NCI-H1105 (cell line): ENCODE data around the gene MAN2A1.

ENCODE experiments used
- DNase-seq: peaks from one replicate; lab custom pipeline; 2025; lab: John Stamatoyannopoulos, UW

The MAN2A1 gene

DNA sequence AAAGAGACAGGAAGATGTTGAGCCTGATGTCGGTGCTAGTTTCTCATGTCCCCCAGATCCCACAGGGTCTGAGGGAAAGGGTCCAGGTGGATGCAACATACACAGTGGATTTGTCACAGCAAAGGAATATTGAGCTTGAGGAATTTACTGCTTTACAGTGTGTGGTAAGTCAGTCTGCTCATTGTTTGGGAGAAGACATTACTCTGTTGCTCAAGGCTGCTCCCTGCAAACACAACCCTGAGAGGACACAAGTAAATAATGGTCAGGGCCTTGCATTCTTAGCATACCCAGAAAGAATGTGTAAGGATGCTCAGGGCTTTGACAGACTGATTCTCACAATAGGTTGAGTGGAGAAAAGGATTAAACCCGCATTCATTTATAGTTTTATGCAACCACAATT lies 7.3 kb upstream of the MAN2A1 start:
- no peak for DNase-seq

DNA sequence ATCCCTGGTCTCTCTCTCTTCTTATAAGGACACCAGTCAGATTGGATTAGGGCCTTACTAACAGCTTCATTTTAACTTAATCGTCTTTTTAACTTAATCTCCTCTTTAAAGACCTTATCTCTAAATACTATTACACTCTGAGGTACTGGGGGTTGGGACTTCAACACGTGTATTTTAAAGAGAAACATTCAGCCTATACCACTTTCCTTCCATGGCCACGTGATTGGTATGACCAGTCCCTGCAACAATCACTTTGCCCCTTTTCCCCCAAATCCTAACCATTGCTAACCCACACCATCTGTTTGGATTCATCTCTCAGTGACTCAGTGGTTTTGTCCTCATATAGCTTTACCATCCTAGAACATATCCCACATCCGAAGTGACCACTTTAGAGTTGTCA lies 3.8 kb upstream of the MAN2A1 start:
- no peak for DNase-seq

DNA sequence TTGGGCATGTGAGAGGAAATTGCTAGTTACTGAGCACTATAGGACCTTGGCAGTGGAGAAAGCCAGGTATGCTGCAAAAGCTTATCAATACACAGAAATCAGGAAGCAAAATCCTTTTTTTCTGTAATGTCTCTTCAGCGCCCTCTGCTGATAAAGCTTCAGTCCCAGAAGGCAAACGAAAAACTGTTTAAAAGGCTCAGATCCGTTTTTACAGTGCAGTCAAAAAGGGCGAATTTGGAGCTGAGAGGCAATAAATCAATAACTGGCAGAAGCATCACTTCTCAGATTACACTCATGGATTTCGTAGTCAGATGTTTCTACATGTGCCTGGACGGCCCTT lies 1.1 kb upstream of the MAN2A1 start:
- peak; percentile 22 for DNase-seq

GRCh38 chr5:109688970-109689739 lies 572 bp upstream of the MAN2A1 start:
- peak; percentile 55 for DNase-seq

DNA sequence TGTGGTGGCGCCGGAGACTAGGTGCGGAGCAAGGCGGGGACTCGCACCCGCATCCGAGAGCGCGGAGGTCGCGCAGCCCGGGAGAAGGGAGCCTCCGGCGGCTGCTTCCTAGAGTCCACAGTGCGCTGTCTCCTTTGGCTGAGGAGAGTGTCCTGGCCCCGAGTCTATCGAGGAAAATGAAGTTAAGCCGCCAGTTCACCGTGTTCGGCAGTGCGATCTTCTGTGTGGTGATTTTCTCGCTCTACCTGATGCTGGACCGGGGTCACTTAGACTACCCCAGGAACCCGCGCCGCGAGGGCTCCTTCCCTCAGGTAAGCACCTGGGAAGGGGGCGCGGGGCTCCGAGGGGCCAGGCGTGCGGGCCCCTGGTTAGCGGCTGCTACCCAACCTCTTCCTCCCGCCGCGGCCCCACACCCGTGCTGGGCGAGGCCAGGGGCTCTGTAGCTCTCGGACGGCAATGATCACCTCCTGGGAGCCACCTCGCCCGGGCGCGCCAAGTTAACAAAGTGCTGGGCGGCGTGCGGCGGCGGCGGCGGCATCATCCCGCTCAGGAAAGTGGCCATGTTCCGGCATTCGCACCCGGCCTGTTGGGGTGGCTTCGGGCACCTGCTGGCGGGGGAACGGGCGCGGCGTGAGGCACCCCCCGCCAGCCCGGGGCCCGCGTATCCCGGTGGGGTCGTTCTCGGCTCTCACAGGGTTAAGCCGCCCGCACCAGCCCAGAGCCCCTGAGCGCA lies 681 bp downstream of the MAN2A1 start:
- DNase-seq, result peak; percentile 6

GRCh38 chr5:109690975-109691574 lies 1.3 kb downstream of the MAN2A1 start:
- peak; percentile 4 for DNase-seq

DNA sequence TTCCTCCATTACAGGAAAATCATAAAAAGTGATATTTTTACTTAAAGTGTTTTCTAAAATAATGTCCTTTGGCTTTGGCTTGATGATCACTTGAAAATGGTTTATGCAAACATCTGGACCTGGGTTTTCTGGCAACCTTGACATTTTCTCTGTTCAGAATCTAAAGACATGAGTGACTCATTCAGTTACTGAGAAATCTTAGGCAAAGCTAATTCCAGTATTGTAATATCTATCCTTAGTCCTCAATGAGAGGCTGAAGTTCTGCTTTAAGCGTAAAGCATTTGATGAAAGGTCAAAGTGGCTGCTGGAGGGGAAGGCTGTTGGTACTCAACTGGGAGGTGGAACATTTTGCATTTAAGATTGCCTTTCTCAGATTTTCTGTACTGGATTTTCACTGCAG lies 2.3 kb downstream of the MAN2A1 start:
- DNase-seq, result no peak

GRCh38 chr5:109692852-109693251 lies 3.1 kb downstream of the MAN2A1 start:
- DNase-seq, result no peak

DNA sequence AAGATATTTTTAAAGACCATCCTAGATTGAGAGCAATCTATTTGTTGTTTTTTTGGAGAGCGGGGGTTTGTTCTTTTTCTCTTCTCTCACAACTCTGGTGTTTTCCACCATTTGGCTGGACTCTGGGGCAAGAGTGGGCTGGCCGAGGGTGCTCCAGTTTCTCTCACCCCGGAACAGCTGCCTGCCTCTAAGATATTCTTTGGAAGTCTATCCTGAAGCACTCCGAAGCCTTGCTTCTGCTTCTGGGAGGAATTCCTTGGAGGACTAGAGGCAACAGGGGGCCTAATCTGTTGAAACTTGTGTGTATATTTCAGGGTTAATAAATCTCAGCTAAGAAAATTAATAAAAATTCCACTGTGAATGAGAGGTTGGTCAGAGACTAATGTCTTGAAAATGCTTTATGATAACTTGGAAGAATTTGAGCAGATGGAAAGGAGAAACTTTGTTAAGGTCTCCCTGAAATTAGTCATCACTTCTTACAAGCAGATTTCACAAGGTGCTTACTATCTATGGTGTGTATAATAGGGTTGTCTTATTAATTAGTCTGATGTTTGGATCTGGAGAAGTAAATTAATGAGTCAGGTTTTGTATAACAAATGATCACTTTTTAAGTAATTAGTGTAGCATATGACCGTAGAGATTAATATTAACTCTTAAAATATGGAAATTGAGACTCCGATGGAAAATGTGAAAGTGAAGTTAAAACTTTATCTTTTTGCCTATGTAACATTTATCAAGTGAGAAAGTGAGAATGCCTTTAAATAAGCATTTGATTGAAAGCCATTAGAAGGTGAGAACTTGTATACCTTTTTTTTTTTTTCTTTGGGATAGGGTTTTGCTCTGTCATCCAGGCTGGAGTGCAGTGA lies 4.0 kb downstream of the MAN2A1 start:
- DNase-seq, result no peak

DNA sequence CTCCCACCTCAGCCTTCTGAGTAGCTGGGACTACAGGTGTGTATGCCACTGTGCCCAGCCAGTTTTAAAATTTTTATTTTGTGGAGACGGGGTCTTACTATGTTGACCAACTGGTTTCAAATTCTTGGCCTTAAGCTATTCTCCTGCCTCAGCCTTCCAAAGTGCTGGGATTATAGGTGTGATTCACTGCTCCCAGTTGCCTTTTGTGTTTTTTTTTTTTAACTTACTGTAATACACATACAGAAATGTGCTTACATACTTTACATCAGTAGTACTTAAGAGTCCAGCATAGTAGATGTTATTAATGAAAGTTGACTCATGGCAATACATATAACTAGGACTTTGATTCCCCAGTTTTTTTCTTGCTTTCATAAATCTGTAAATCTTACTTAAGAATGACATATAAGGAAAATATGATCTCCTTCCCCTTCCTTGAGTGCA lies 4.7 kb downstream of the MAN2A1 start:
- no peak for DNase-seq

DNA sequence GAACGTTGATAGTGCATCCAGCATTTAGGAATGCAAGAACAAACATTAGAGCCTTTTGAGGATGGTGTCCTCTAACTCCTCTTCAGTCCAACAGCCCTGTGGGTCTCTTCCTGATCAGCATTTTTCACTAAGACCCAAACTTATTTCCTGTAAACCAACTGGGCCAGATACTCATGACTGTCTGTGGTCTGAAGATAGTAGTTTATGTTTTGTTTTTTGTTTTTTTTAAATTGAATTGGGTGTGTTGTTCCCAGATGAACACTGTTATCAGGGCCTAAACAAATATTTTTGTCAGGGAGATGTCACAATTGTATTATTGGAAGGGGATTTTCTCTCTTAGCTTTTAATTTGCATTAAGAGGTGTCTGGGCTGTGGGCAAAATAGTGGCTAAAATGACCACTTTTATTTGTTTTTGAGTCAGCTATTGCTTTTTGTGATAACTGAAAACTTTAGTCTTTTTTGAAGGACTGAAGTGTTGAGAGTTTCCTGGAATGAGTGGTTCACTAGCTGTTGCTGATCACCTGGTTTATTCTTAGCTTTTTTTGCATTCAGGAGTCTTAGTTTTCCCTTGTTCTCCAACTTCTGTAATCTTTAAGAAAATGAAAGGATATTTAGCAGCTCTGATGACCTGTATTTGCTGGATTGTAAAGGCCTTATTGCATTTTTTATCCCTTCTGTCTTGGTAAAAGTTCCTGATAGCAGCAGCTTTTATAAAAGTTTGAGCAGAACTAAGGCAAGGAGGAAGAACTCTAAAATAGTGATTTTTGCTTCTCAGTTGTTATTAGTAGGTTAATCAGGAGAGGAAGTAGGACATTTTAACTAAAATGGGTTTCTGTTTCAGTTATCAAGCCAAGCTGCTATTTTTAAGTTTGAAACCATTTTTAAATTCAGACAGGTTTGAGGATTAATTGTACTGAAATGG lies 5.5 kb downstream of the MAN2A1 start:
- no peak for DNase-seq

GRCh38 chr5:109697339-109697738 lies 7.6 kb downstream of the MAN2A1 start:
- DNase-seq, result no peak

GRCh38 chr5:109700516-109701153 lies 10.9 kb downstream of the MAN2A1 start:
- no peak for DNase-seq

GRCh38 chr5:109701252-109701651 lies 11.5 kb downstream of the MAN2A1 start:
- no peak for DNase-seq

DNA sequence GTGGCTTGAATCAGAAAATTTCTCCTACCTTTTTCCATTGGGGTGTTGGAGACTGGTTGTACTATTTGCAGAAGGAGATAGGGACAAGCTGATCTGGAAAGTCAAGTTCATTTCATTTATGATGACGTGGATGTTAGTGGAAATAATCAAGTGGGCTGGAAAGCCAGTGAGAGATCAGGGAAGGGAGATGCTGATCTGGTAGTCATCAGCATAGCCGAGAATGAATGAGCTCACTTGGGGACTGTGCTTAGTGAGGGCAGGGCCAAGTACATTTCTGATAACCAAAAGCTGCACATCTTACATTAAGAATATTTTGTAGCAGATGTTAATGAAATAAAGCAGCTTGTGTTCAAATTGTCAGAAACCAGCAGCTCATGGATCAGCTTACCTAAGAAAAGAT lies 12.1 kb downstream of the MAN2A1 start:
- DNase-seq, result no peak

DNA sequence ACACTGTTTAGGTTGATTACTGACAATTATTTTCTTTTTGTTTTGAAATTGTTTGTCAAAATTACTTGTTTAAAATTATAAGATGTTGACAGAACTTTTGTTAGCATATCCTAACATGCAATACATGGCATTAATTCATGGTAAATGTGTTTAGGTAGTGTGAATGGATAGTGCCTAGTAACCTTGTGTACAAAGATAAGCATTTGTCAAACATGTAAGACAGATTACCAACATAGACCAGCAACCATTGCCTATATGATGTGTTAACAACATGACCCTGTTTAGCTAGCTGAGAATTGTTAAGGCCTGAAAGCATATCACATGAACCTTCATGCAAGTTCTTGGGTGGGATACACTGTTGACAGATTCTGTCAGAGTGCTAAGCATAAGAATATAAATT lies 13.4 kb downstream of the MAN2A1 start:
- DNase-seq, result no peak

GRCh38 chr5:109703829-109704228 lies 14.1 kb downstream of the MAN2A1 start:
- no peak for DNase-seq

DNA sequence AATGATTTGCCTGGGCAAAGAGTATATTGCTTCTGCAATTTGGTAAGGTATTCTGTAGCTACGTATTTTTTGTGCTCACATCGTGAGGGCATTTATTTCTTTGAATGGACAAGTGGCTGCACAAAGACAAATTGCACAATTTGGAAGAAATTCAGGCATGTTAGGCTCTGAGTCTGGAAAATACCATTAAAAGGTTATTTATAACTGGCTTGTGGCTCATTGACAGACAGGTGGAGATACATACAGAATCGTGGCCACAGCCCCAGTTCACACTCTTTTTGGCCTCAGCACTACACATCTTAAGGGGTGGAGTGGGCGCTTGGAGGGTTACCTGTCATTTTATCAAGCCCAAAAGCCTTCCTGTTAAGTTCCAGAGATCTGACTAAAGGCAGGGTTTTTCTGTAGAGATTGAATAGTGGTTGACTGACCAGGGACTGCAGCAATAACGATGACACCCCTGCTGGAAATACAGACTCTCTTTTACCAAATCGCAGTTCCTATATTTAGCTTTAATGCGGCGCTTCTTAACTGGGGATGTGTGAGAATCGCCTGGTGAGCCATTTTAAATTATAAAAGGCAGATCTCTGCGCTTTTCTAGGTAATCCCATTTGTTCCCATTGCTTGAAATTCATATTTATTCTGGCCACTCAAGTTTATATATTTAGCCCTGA lies 14.7 kb downstream of the MAN2A1 start:
- DNase-seq, result no peak

GRCh38 chr5:109705596-109705995 lies 15.9 kb downstream of the MAN2A1 start:
- no peak for DNase-seq

DNA sequence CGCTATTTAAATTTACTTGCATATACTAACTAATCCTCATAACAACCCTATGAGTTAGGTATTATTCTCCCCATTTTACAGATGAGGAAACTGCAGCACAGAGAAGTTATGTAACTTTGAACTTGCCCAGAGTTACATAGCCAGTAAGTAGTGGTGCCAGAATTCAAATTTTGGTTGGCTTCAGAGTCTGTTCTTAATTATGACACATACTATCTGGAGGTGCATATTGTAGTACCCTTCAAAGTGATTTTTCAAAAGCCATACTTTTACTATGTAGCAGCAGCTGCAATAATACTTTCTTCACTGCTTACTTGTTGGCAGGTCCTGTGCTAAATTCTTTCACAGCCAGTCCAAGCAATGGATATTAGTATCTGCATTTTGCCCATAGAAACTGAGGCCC lies 16.4 kb downstream of the MAN2A1 start:
- DNase-seq, result no peak
